NCI-H748 treated with DMSO at 0.1 percent for 48 hours (cell line): ENCODE results near the gene RAB11FIP3.
"Not testable (repeated sequence)": the region's sequence is repeated elsewhere in the genome, so short reads cannot be mapped to it uniquely, and the experiment has no call there.

Experiments
- DNase-seq: peaks from one replicate; lab custom pipeline; 2025; lab: John Stamatoyannopoulos, UW

Gene RAB11FIP3

DNA sequence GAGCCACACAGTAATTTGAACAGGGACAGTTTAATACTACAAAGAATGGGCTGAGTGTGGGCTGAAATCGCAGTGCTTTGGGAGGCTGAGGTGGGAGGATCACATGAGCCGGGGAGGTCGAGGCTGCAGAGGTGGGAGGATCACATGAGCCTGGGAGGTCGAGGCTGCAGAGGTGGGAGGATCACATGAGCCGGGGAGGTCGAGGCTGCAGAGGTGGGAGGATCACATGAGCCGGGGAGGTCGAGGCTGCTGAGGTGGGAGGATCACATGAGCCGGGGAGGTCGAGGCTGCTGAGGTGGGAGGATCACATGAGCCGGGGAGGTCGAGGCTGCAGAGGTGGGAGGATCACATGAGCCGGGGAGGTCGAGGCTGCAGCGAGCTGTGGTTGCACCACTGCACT, 69.2 kb downstream of the RAB11FIP3 start:
- DNase-seq = not testable (repeated sequence)

DNA sequence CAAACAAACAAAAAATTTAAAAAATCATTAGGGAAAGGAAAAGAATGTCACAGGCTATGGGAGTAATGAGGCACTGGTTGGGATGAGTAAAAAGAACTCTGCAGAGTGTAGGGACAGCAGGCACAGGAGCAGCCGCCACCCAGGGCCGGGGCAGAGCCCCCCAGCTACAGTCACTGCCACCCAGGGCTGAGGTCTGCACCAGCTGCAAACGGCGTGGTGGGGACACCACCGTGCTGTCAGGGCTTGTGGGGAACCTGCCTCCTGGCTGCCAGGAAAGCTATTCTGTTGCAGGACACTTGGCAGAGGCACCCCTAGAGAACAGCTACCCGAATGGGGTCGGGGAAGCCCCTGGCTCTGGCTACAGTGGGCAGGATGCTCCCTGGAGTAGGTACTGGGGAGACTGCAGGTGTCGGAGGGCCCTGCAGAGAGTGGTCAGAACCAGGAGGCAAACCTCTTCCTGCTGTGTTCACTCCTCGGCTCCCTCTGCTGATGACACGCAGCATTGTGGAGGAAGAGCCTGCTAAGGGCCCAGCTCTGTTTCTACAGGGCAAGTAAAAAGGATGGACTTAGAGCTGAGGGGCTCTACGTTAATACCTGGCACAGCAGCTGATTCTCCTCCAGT, 69.8 kb downstream of the RAB11FIP3 start:
- no peak for DNase-seq

DNA sequence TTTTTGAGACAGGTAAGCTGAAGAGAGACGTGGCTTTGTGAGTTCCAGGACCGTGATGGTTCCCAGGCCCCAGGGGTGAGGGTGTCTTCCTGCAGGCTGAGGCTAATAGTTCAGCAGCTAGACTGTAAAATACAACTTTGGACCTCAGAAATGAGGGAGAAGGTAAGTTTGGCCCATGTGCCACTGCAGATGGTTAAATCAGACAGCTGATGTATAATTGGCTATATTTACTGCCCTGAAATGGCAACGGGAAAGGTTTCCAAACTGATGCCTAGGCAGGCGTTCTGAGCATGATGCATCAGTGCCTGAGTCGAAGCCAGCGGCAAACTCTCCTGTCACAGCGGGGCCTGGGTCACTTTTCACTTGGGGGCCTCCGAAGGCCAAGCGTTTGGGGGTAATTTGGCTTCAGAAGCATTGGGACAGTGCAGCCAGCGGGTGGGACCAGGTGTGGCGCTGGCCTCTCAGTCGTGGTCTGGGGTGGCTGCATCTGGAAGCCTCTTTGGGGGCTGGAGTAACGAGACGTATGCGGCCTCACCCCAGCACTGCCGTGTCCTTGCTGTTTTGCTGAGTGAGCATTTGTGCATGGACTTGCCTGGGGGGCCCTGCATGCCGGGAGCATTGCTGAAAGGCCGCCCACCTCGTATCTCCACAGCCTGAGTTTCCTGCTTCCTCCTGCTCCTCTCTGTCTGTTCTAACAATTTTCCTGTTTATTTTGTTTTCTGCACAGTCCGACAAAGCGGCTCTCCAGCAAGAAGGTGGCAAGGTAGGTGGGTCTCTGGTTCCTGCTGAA, 70.8 kb downstream of the RAB11FIP3 start:
- DNase-seq = no peak

DNA sequence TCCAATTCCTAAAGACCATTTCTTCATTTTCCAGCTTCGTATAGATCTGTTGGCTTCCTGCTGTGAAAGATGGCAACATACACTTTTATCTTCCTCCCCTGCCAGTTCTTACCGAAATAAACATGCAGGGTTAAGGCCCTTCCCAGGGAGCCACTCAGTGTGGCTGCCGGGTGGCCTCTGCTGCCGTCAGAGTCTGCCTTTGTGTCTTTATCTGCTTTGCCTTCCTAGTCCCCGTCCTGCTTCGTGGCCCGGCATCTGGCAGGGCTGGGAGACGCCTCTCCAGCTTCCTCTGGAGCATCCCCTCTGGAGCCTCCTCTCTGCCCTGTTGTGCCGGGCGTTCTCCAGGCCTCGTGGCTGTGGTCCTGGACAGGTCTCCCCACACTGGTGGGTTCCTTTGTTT, 71.8 kb downstream of the RAB11FIP3 start:
- DNase-seq = no peak

DNA sequence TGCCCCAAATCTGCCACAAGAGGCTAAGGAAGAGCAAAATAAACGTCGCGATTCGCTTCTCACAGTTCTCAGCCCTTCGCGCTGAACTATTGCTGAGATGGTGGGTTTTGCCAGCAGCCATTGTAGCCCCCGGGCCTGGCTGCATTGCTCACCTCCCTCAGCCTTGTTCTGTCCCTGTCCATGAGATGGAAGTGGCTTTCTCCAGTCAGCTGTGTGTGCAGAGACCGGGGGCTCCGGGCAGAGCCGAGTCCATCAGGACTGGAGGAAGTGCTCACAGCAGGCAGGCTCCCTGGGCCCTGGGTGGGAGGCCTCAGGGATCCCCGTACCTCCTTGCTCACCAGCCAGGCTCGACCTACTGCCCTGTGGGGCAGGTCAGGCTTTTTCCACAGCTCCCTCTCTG, 74.5 kb downstream of the RAB11FIP3 start:
- no peak for DNase-seq

DNA sequence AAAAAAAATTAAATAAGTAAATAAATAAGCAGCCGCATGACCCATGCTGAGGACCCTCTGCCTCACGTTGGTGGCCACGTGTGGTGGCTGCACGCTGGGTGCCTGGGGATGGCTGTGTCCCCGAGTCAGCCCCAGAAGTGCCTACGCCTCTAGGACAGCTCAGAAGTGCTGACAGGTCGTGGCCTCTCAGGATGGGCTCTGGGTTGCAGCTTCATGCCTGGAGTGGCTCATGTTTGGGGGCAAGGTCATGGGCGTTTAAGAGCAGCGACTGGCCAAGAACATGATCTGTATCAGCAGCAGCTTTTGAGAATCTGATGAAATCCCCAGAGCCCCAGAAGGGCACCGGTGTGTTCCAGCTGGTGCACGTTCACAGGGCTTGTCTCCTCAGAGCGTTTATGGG, 75.3 kb downstream of the RAB11FIP3 start:
- DNase-seq = no peak

DNA sequence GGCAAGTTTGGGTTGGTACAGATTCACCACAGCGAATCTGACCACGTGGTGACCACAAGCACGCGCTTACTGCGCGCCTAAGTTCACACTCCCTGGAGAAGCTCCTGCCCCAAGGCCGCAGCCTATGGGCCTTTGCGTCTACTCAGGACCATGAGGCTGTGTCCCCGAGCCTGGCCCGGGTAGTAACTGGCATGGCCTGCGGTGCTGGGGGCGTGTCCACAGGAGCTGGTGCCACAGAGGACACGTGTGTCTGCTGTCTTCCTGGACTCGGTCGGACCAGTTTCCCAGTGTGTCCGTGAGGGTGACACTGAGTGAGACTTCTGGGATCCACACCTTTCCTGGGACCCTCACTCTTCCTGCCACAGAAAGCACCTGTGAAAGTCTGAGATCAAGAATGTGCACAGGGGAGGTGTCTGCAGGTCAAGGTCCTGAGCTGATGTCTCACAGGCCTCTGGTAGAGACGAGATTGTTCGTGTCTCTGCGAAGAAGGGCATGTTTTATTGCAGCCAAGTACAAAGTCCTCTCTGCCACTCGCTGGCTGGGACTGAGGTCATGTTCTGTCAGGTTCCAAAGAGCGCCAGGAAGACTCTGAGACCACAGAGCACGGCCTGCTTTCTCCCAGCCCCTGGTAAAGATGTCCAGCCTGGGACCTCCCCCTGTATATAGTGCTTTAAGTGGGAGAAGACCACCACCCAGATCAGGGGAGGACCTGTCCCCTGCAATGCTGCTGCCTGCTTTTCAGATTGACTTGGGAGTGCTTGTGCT, 76.9 kb downstream of the RAB11FIP3 start:
- DNase-seq = no peak

DNA sequence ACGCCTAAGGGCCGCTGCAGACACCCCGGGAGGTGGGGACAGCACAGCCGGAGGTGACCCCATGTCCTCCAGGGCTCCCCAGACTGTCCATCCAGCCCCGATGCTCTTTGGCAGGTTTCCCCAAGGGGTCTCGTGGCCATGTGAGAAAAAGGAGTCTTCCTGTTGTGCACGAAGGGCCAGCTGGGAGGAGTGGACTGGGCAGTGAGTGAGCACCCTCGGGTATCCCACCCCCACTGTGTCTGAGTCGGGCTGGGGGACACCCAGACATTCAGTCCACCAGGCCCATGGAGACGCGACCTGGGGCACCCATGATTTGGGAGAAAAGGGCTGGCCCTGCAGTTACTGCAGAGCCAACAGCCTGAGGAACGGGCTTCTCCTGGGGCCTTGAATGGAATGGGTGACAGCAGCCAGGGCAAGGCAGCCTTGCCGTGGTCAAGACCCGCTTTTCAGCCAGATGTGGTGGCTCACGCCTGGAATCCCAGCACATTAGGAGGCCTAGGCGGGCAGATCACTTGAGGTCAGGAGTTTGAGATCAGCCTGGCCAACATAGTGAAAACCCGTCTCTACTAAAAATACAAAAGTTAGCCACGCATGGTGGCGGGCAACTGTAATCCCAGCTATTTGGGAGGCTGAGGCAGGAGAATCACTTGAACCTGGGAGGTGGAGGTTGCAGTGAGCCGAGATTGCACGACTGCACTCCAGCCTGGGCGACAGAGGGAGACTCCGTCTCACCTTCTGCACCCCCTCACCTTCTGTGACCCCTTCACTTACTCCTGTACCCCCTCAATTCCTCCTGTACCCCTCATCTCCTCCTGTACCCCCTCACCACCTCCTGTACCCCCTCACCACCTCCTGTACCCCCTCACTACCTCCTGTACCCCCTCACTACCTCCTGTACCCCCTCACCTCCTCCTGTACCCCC, 78.0 kb downstream of the RAB11FIP3 start:
- no peak for DNase-seq

DNA sequence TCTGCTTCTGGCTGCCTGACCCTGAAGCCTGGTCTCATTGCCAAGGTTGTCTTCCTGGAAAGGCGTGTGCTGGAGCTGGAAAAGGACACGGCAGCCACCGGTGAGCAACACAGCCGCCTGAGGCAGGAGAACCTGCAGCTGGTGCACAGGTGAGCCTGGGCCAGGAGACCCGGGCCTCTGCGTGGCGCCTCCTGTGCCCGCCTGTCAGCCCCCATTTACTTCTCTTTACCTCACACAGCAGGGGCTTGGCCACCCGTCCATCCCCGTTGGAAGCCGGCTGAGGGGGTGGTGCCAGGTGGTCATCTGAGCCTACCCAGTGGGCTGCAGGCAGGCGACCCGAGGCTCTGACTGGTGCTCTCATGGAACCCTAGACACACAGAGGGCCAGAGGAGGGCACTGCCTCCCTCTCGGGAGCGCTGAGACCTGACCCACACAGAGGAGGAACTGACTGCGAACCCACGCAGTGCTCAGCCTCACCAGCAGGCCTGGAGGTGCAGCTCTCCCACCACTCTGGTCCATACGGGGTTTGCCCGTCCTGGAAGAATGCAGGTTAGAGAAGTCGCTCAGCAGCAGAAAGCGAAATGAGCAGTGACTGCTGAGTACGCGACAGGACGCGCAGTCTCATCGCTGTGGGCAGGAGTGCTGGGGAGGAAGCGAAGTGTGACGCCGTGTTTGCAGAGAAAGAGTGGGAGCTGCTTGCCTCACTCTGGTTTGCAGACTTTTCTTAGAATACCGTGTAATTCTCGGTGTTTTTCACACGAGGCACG, 80.2 kb downstream of the RAB11FIP3 start:
- no peak for DNase-seq

DNA sequence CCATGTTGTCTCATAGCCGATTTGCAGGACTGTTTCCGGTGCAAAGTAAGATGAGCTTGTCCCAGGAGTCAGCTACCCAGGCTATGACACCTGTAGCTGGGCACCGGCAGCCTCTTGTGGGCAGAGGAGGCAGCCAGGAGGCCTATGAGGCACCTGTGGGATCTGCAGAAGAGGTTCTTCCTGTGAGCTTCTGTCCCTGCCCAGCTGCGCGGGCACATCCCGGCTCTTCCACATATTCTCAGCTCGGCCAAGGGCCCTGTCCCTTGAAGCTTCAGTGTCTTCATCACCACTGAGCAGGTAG, 80.7 kb downstream of the RAB11FIP3 start:
- DNase-seq = no peak

DNA sequence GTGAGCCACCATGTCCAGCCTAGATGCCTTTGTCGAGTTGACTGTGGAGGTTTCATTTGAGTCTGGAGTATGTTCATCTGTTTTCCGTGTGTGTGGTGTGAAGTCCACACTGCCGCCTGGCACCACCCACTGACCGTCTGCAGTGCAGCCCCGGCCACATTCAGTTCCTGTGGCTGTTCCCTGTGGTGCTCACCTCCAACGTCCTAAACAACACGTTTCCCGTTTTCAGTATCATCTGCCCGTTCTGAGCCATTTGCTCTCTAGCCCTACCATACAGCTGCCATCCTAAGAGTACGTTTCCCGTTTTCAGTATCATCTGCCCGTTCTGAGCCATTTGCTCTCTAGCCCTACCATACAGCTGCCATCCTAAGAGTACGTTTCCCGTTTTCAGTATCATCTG, 82.1 kb downstream of the RAB11FIP3 start:
- not testable (repeated sequence) for DNase-seq

DNA sequence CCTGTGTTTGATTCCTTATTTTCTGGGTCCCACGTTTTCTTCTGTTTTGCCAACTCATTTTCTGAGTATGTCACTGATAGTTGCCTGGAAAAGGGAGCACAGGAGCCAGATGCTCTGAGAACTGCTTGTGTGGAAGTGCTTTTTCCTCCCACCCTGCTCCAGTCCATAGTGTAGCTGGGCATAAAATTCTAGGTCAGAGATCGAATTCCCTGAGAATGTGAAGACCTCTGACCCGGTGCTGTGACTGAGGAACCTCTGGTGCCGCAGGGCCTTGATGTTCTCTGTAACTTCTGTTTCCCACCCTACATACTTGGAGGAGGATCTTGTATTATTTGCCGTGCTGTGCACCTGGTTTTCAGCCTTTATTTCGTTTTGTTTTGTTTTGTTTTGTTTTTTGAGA, 82.5 kb downstream of the RAB11FIP3 start:
- no peak for DNase-seq

DNA sequence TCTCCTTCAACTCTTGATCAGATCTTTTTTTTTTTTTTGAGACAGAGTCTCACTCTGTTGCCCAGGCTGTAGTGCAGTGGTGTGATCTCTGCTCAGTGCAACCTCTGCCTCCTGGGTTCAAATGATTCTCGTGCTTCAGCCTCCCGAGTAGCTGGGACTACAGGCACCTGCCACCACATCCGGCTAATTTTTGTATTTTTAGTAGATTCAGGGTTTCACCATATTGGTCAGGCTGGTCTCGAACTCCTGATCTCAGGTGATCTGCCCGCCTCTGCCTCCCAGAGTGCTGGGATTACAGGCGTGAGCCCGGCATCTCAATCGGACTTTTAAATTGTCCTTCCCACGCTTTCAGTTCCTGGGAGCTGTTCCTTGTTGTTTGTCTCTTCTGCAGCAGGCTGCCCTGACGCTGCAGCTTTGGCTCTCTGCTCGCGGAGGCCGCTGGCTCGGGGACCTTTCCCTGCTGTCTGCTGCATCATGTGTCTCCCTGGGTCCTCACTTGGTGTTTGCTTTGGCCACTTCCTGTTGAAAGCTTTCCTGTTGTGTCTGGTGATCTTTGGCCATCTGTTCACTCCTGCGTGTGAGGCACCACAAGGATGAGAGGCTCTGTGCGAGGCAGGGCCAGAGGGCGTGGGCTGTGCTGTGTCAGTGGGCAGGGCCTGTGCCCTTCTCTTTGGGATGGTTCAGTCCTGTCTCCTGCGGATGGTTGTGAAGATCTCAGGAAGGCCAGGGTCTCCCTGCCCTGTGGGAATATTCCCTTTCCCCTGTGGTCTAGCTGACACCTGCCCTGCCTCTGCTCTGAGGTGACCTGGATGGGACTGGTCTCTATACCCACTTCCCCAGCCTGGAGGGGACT, 83.7 kb downstream of the RAB11FIP3 start:
- no peak for DNase-seq

DNA sequence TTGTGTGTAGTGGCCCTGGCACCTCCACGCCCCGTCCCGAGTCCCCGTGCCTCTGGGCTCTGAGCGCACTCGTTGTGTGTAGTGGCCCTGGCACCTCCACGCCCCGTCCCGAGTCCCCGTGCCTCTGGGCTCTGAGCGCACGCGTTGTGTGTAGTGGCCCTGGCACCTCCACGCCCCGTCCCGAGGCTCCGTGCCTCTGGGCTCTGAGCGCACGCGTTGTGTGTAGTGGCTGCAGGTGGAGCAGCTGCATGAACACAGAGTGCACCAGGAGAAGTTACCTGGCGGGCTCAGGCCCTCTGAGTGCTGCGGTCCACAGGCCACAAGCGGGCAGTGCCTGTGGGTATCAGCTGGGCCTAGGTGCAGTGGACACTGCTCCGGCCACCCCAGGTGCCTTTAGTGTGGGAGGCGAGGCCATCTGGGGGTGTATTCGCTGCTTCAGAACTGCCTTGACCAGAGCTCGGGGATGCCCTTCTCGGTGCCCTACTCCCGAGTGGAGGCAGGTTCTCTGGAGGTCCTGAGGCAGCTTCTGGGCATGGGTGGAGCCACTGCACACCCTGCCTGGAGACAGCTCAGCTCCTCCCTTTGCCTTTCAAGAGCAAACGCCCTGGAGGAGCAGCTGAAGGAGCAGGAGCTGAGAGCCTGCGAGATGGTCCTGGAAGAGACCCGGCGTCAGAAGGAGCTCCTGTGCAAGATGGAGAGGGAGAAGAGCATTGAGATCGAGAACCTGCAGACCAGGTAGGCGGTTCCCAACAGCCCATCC, 84.8 kb downstream of the RAB11FIP3 start:
- no peak for DNase-seq

DNA sequence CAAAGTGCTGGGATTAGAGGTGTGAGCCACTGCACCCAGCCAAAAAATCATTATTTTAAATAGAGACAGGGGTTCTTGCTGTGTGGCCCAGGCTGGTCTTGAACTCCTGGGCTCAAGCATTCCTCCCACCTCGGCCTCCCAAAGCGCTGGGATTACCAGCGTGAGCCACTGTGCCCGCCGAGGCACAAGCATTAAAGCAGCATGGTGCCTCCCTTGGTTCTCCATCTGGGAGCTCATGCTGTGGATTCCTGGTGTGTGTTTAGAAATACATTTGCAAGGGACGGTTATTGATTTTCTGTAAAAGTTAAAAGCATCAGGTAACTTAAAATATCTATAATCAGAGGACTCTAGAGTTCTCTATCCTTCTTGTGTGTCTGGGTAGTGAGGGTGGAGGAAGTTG, 87.4 kb downstream of the RAB11FIP3 start:
- DNase-seq = no peak

DNA sequence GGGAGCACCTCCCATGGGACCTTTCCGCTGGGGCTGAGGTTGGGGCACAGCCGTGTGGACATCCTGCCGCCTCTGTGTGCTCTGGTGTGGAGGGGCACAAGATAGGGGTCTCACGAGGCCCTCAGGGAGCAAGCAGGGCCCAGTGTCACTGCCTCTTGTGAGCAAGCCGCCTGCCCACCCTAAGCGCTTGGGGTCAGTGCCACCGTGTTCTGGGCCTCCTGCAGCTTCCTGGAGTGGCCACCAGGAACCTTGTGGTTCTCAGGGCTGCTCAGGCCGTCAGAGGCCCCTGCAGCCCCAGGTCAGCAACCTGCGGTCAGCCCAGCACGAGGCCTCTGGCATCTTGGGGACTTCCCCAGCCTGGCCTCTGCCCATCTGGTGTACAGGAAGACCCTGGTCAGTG, 88.5 kb downstream of the RAB11FIP3 start:
- DNase-seq = no peak

DNA sequence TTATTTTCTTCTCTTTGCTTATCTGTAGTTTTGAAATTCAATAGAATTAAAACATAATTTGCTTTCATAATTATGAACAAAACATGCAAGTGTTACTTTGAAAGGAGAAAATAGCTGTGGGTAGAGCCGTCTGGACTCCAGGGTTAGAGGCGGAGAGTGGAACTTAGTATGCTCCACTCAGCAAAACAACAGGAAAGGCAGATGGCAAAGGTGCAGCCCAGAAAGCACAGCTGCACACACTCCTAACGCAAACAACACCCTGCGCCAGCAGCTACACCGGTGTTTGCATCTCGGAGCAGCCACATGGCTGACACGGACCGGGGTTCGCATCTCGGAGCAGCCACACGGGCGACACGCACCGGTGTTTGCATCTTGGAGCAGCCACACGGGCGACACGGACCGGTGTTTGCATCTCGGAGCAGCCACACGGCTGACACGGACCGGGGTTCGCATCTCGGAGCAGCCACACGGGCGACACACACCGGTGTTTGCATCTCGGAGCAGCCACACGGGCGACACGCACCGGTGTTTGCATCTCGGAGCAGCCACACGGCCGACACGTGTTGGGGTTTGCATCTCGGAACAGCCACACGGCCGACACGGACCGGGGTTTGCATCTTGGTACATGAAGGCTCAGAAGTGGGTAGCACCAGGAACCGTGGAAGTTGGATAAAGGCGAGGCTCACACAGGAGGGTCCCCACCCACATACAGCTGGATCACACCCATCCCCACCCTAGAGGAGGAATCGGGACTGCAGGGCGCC, 89.9 kb downstream of the RAB11FIP3 start:
- no peak for DNase-seq

DNA sequence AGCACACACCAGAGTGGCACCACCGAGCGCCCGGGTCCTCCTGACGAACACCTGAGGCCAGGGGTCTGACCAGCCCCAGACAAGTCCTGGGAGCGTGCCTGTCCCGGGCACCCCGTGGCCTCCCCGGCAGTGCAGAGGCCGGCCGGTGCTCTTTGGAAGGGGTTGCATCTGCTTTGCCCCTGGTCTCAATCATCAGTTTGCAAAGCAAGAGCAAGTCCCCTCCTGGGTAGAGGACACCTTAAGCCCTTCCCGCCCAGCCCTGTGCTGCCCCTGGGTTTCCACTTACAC, 90.4 kb downstream of the RAB11FIP3 start:
- DNase-seq = no peak

DNA sequence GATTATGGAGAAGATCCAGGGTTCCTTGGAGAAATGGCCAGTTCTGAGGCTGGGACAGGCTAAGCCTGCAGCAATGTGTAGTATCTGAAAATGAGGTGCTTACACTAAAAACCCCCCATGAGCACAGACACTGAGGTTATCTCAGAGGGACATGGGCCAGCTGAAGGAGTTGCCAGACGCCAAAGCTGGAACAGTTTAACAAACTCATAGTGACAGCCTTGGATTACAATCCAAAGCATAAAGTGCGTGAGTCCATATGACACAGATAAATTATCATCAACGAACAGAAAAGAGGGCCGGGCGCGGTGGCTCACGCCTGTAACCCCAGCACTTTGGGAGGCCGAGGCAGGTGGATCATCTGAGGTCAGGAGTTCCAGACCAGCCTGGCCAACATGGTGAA, 90.9 kb downstream of the RAB11FIP3 start:
- DNase-seq = no peak
